HG03558 (cell line): ENCODE measurements around the gene WDR6.
"Not testable (repeated sequence)": the region's sequence is repeated elsewhere in the genome, so short reads cannot be mapped to it uniquely, and the experiment has no call there.

ENCODE experiments used
- ATAC-seq: cut with Tn5 transposase; IDR thresholded peaks from one replicate; pipeline ENCODE4 v1.9.1; 2021; ENCODE audit warnings: moderate number of reproducible peaks; ENCODE audit not compliant: unreplicated experiment; ENCODE audit errors: extremely low read depth

Gene WDR6

DNA sequence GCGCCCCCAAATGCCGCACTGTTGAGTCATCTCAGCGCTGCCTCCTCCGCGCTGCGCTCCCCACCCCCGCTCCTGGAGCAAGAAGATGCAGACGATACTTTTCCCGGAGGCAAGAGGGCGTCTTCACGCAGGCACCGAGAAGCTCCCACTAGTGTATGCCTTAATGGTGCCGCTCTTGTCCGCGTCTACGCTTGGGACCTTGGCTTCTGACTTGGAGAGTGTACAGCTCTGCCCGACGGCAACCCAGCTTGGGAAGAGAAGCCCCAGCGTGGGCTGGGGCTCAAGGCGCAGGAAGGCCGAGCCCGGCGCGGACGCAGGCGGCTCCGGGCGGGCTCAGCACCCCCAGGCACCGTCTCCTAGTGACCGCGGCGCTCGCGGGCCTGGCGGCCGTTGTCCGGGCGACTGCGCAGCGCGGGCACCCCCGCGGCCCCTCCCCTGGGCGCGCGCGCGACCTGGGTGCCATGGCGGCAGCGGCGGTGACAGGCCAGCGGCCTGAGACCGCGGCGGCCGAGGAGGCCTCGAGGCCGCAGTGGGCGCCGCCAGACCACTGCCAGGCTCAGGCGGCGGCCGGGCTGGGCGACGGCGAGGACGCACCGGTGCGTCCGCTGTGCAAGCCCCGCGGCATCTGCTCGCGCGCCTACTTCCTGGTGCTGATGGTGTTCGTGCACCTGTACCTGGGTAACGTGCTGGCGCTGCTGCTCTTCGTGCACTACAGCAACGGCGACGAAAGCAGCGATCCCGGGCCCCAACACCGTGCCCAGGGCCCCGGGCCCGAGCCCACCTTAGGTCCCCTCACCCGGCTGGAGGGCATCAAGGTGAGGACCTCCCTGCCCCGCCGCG lies 17.2 kb upstream of the WDR6 start, which contains the start of gene P4HTM:
Gene P4HTM, plus strand, starts transcription at position 446 of the 840 bp plus-strand sequence. Its CDS starts 16 bp downstream, at position 462.
- ATAC-seq: peak; percentile 42

DNA sequence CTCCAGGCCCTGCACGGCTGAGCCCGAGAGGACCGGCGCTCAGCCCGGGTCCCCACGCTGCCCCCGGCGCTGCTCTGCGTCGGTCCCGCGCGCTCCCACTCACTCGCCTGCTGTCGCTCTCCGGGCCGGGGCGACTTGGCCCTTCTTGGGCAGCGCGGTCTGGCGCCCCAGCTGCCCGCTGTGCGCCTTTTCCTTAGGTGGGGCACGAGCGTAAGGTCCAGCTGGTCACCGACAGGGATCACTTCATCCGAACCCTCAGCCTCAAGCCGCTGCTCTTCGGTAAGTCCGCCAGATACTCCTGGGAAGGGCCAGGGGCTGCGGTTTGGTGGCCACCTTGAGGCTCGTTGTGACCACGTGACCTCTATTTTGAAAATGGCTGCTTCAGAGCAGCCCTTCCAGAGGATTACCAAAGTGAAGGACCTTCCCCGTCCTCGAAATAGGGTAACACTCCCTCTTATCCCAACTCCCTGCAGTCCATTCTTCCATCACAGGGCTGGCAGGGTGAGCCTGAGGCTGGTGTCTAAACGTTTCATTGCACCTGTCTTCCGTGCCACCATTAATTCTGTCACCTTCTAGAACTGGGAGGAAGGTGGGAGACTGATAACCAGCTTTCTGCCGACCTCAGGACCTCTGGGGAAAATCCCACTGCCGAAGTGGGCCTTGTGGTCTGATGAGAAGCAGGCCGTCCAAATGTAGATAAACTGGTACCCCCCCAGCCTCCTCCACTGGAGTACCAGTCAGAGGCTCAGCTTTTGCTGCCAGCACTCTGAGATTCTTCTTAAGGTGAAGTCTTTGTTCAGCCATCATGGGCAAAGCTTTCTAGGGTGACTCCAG lies 16.3 kb upstream of the WDR6 start:
- ATAC-seq: no peak

- ATAC-seq: no peak
Measured at GRCh38 chr3:48991851-48992545, 15.2 kb upstream of the WDR6 start.

DNA sequence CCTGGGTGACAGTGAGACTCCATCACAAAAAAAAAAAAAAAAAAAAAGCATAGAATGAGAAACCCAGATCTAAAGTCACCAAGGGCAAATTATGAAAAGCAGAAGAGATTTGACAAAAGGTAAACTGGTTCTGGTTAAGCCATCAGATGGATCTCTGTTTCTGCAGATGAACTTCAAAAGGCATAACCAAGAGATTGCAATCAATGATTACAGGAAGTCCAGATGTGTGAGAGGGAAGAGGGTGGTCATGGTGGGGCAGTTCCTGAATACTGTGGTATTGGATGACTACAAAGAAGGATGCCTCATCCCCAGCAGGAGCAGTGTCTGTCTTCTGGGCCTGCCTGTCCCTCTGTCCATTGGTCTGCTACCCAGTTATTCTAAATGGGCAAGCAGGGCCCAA lies 13.4 kb upstream of the WDR6 start:
- ATAC-seq: no peak

- no peak for ATAC-seq
Measured at GRCh38 chr3:48996640-48997039, 10.6 kb upstream of the WDR6 start.

DNA sequence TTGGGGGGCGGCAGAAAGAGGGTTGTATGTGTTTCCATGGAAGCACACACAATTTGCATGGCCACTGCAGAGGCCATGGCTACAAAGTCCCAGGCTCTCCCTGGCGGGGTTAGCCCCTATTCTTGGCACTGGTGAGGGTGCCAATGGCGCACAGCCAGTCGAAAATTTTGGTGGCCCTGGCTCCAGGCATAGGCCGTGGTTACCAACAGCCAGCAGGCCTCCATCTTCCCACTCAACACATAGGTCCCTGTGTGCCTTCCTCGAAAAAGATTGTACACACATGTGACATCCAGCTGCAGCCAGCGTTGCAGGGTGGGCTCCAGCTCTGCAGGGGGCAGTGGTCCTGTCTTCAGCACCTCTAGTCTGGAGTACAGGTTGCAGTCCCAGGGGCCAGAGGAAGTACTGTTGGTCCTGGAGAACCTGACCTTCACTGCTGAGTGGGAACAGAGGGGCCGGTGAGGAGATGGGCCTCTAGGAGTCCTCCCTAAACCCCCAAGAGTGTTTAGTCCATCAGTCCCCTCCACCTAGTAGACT lies 10.0 kb upstream of the WDR6 start:
- ATAC-seq: no peak

- no peak for ATAC-seq
Measured at GRCh38 chr3:48997714-48998637, 9.2 kb upstream of the WDR6 start.

- no peak for ATAC-seq
Measured at GRCh38 chr3:48999085-48999858, 7.9 kb upstream of the WDR6 start.

DNA sequence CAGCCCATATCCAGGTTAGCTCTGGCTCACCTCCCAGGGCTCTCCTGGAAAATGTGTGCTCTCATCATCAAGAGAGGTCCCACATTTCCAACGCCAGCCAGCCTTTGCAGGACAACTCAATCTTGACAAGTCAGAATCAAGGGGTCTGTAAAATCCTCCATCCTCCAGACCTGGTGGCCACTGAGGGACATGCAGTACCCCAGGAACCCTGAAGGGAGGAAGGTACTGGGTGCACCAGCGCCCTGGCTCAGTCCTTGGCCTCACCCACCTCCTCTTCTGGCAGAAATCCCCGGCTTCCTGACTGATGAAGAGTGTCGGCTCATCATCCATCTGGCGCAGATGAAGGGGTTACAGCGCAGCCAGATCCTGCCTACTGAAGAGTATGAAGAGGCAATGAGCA lies 6.0 kb upstream of the WDR6 start:
- no peak for ATAC-seq

GRCh38 chr3:49004352-49005302 lies 2.6 kb upstream of the WDR6 start:
- no peak for ATAC-seq

DNA sequence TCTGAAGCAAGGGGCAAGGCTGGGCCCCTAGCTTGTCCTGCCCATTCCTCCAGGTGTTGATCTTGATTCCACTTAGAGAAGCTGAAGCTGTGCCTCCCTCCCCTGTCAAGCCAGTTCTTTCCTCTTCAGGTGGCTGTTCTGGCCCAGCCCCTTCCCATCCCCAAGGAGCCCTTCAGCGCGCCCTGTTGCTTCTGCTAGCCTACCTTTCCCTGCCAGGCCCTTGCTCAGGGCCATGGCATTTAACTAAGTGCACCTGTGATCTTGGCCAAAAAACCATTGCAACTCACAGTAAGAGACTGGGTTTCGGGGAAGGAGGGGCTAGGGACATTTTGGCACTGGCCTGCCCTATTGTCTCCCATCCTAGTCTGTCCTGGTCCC lies 1.9 kb upstream of the WDR6 start:
- ATAC-seq: no peak

GRCh38 chr3:49005998-49006397 lies 1.2 kb upstream of the WDR6 start:
- no peak for ATAC-seq

DNA sequence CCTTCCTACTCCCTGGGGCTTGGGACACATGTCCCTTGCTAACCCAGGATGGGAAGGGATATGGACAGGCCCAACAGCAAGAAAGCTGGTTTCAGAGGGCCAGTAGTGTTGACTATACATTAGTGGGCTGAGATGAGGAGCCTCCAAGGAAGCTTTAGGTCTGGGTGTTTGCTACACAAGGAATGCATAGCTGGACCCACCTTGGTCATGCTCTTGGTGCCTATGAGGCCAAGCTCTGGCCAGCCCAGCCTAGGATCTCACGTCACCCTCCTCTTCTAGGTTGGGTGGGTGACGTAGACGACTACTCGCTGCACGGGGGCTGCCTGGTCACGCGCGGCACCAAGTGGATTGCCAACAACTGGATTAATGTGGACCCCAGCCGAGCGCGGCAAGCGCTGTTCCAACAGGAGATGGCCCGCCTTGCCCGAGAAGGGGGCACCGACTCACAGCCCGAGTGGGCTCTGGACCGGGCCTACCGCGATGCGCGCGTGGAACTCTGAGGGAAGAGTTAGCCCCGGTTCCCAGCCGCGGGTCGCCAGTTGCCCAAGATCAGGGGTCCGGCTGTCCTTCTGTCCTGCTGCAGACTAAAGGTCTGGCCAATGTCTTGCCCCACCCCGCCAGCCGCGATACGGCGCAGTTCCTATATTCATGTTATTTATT lies 653 bp upstream of the WDR6 start:
- no peak for ATAC-seq

DNA sequence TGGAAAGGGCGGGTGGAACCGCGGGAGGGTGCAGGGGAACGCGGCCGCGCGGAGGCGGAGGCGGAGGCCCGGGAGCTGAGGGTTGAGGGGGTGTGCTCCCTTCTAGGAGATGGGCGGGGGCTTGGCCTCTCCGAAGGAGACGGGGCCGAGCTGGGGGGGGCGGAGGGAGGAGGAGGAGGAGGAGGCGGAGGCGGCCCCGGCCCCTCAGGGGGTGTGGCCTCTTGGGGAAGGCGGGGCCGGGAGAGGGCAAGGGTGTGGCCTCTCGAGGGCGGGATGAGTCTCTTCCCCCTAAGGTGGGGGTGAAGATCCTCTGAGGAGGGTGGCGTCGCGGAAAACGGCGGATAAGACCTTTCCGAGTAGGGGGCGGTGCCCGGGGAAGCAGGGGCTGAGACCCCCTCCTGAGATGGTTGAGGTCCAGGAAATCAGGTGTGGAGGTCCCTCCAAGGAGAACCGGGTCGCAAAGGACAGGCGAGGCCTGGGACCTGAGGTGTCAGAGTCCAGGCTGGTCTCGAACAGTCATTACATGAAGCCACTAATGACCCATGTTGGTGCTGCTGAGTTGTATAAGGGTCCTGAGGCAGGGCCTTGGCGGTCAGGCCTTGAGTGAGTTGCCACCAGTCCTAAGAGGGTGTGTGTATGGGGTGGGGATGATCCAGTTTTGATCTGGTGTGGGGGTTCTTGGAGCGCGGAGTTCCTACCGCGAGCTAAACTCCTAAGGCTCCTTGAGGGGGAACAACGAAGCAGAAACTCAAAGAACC lies 759 bp downstream of the WDR6 start:
- no peak for ATAC-seq

DNA sequence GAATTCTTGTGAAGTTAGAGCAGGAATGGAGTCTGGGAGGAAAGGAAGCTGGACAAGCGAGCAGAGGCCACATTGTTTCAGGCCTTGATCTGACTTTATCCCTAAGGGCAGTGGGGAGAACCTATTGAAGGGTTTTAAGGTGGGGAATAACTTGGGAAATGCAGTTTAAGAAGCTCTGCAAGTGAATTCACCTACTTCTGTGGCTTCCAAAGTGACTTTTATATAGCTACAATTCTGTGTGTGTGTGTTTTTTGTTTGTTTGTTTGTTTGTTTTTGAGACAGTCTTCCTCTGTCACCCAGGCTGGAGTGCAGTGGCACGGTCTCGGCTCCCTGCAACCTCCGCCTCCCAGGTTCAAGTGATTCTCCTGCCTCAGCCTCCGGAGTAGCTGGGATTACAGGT lies 1.4 kb downstream of the WDR6 start:
- not testable (repeated sequence) for ATAC-seq

DNA sequence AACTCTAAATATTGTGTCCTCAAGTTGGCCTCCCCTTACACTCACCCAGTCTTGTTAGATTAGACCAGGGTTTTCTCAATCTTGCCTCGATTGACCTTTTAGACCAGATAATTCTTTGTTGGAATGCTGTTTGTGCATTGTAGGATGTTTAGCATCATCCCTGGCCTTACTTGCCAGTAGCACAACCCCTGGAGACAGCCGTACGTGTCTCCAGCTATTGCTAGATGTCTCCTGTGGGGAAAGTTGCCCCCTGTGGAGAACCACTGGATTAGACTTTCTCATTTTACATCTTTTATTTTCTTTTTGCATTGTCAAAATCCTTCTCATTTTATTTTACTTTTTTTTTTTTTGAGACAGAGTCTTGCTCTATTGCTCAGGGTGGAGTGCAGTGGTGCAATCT lies 2.2 kb downstream of the WDR6 start:
- ATAC-seq: no peak
